Adrenal gland (tissue), 12 donors: Measurements from ENCODE around the gene C12orf50. TPM values are rescaled to one million over a fixed set of nuclear protein-coding genes. Genes with fewer than 3 reads are reported as not detected.

Experiments used
- DNase-seq, 7 donors: peaks; one replicate each; pipeline ENCODE4 v3.0.0-alpha.2; 2019 to 2020
- H3K27ac ChIP-seq, 5 donors: fragments of 200-600 bp; sonication (generic) in 4 of 5; 1 replicate in 3 of 5; 2 replicates in 2 of 5; pipeline versions ENCODE4 v1.5.1 to v1.8.0; 2016 to 2020; ENCODE audit warnings: mild to moderate bottlenecking in 1 of 5
- H3K27me3 ChIP-seq: fragments of 200-600 bp; 2 replicates; pipeline ENCODE4 v1.8.0; 2021
- H3K36me3 ChIP-seq, 2 donors: fragments of 200-600 bp; replicated peaks in 1 of 2; 1 replicate in 1 of 2; 2 replicates in 1 of 2; pipeline versions ENCODE4 v1.5.1 to v1.8.0; 2018 to 2022
- H3K4me1 ChIP-seq, 2 donors: fragments of 200-600 bp; replicated peaks in 1 of 2; 1 replicate in 1 of 2; 2 replicates in 1 of 2; pipeline versions ENCODE4 v1.5.1 to v1.8.0; 2018 to 2021
- H3K4me3 ChIP-seq, 4 donors: fragments of 200-600 bp; sonication (generic) in 3 of 4; one replicate each; pipeline ENCODE4 v1.5.1; 2016 to 2018
- H3K9me3 ChIP-seq, 3 donors: fragments of 200-600 bp; sonication (generic) in 1 of 3; replicated peaks in 1 of 3; 1 replicate in 2 of 3; 2 replicates in 1 of 3; pipeline versions ENCODE4 v1.5.1 to v1.8.0; 2016 to 2021
- POLR2A ChIP-seq, 2 donors: fragments of 450-650 bp; IDR thresholded peaks; one replicate each; pipeline ENCODE4 v1.6.1; 2017; ENCODE audit warnings: antibody characterized with exemption in 2 of 2, mild to moderate bottlenecking in 2 of 2, moderate library complexity in 1 of 2
- WGBS, 4 donors: extraction: QIAGEN DNeasy Blood & Tissue Kit in 2 of 4; methylation state at CpG; one replicate each; pipeline versions ENCODE4 v1.1.5 to v1.1.7; 2013 to 2017; 5-methylcytosine and 5-hydroxymethylcytosine counted together
- intact Hi-C, 2 donors: fragments of 100-400 bp; cut with DNase I; formaldehyde crosslinking; loops; one replicate each; pipeline versions ENCODE4 v1.14.1 to v1.15.0; 2022 to 2023
- polyA plus RNA-seq, 3 donors: library from polyadenylated mRNA; stranded (reverse); fragments of 200-250 nt in 2 of 3; fragments of 350-450 nt in 1 of 3; fragmentation: Illumina TruSeq in 1 of 3; extraction: RNeasy Lipid Tissue Mini Kit (QIAGEN cat#74804) in 1 of 3; gene quantifications; one replicate each; pipeline ENCODE4 v1.2.3, GENCODE V29; 2013 to 2014
- total RNA-seq, 9 donors: library from RNA; depleted of rRNA in 4 of 9; stranded (reverse); fragments of >200 nt in 4 of 9; fragments of 120-200 nt in 1 of 9; fragmentation: NEBNext Ultra II Directional in 1 of 9; extraction: Animal tissue kit (Norgen Biotek cat#: 25700) in 1 of 9; gene quantifications; one replicate each; pipeline versions ENCODE4 v1.1.0 to v1.2.4, GENCODE V29; 2013 to 2023
- TF ChIP-seq, protein P1 (sequence below), 6 experiments: fragments of 450-650 bp in 4 of 6; fragments of 200-600 bp in 2 of 6; sonication (generic) in 1 of 6; IDR thresholded peaks; 1 replicate in 5 of 6; 2 replicates in 1 of 6; pipeline versions ENCODE4 v1.5.1 to v1.8.0; 2016 to 2021; ENCODE audit warnings: antibody characterized with exemption in 6 of 6, mild to moderate bottlenecking in 2 of 6, moderate library complexity in 1 of 6
- donor health status: healthy with polysubstance abuse.
- donor health status: Bipolar disorder and iron deficiency.
- donor health status: DM: yes; HTN: yes; CAD: no.
- donor health status: DM: no; HTN: no; CAD: no.
- donor health status: DM: no; HTN: no; CAD: no.
- donor health status: DM: yes; HTN: yes; CAD: no.

Gene C12orf50
- total and polyA plus RNA-seq, 12 donors: 0.04 to 1.4 (median 0.16) TPM; not detected in 2

DNA sequence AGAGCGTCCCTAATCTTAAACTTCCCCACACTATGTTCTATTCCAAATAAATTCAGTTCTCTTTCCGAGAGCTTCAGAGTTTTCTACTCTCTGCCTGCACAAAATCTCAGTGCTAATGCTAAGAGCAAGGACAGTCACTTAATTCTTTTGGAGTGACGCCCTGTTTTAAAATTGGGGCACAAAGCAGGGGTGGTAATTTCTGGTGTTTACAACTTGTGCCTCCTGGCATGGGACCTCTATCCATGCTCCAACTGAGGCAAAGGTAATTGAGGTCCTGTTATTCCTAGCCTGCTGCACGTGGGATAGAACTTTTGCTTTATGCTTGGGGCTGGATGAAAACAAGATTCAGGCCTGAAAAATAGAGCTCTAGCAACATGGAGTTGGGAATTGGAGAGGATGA lies 22.9 kb downstream of the C12orf50 start:
- Histone ChIP-seq H3K27ac (no peak overlapping the region), H3K4me3 (no peak overlapping the region), H3K4me1 (no peaks in the 10 kb centered on the region), H3K27me3 (no peaks in the 10 kb centered on the region), H3K36me3 (no peaks in the 10 kb centered on the region), H3K9me3 (peaks cover 0 to 8% (median 3%) of the 10 kb centered on the region in 3 donors)
- DNase-seq: no peak
- 72 to 83% (median 76%) methylated on average over 4 of the region's 4 CpGs for WGBS, 4 donors
- intact Hi-C loops: no loop called here
- TF ChIP-seq POLR2A (IDR thresholded peaks at IDR 0.05): no peak
- TF ChIP-seq, protein P1, sequence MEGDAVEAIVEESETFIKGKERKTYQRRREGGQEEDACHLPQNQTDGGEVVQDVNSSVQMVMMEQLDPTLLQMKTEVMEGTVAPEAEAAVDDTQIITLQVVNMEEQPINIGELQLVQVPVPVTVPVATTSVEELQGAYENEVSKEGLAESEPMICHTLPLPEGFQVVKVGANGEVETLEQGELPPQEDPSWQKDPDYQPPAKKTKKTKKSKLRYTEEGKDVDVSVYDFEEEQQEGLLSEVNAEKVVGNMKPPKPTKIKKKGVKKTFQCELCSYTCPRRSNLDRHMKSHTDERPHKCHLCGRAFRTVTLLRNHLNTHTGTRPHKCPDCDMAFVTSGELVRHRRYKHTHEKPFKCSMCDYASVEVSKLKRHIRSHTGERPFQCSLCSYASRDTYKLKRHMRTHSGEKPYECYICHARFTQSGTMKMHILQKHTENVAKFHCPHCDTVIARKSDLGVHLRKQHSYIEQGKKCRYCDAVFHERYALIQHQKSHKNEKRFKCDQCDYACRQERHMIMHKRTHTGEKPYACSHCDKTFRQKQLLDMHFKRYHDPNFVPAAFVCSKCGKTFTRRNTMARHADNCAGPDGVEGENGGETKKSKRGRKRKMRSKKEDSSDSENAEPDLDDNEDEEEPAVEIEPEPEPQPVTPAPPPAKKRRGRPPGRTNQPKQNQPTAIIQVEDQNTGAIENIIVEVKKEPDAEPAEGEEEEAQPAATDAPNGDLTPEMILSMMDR (IDR thresholded peaks at IDR 0.05): no peak

DNA sequence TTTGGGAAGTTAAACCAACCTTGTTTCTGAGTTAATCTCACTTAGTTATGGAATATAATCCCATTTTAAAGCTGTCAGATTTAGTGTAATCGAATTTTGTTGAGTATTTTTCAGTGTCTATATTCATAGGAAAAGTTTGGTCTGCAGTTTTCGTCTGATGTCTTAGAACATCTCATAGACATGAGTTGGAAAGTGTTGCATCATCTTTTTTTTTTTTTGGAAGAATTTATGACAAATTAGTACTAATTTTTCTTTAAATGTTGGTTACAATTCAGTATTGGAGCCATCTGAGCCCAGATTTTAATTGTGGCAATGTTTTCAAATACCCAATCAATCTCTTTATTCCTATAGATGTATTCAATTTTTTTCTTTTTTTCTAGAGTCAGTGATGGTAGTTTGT lies 27.9 kb downstream of the C12orf50 start:
- H3K4me3 ChIP-seq: no peak overlapping the region
- 67 to 80% (median 75%) methylated on average over 2 of the region's 2 CpGs for WGBS, 4 donors
- TF ChIP-seq, protein P1 (IDR thresholded peaks at IDR 0.05): no peak
- H3K9me3 ChIP-seq: peaks cover 0 to 8% (median 3%) of the 10 kb centered on the region in 3 donors
- no peak for DNase-seq
- no peaks in the 10 kb centered on the region for H3K4me1 ChIP-seq
- no peak overlapping the region for H3K27ac ChIP-seq
- H3K27me3 ChIP-seq: no peaks in the 10 kb centered on the region
- no peaks in the 10 kb centered on the region for H3K36me3 ChIP-seq
- intact Hi-C loops: no loop called here

DNA sequence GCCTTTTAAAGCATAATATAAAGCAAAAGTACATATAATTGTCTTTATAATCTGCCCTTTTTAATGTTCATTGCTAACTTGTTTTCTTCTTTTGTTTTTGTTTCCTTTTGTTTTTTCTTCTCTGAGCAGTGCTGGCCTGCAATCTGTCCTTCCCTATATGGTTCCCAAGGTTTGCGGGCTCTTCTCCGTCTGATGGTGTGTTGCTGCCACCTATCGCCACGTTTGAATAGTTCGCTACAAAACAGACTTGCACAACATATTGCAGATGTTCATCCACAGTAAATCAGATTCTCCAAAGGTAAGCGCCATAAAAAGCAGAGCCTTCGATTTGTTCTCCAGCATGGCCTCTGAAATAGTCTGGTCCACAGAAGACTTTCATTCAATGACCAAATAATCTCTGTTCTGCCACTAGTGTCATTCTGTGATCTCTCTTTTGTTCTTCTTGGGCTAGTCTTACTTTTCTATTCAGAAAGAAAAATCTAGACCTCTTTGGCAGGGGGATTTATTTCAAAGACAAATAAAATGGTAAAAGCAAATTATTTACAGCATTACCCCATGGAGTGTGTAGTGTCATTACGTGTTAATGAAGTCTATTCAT lies 33.5 kb downstream of the C12orf50 start:
- WGBS, 4 donors: 3 to 5% (median 3%) methylated on average over 8 of the region's 8 CpGs
- H3K4me3 ChIP-seq: no peak overlapping the region
- no peaks in the 10 kb centered on the region for H3K9me3 ChIP-seq
- intact Hi-C loops: no loop called here
- H3K27me3 ChIP-seq: no peaks in the 10 kb centered on the region
- H3K4me1 ChIP-seq: no peaks in the 10 kb centered on the region
- no peaks in the 10 kb centered on the region for H3K36me3 ChIP-seq
- DNase-seq: peak; percentile 52 to 86 (median 62)
- H3K27ac ChIP-seq: no peak overlapping the region
- no peak for TF ChIP-seq POLR2A (IDR thresholded peaks at IDR 0.05)
- TF ChIP-seq, protein P1 (IDR thresholded peaks at IDR 0.05): peak; percentile 48 to 75 (median 66)

DNA sequence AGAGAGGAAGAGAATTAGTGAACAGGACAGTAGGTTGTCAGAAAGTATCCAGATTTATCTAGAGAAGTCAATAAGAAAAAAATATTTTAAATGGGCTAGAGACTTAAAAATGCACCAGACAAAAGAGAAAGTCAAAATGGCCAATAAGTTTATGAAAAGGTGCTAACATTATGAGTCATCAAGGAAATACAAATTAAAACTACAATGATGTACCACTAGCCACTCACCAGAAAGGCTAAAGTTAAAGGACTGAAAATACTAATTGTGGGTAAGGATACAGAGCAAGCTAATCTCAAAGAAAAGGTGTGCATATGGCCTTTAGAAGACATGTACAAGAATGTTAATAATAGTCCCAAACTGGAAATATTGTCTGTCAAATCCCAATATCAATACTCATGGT lies 37.7 kb downstream of the C12orf50 start:
- H3K27ac ChIP-seq: no peak overlapping the region
- H3K27me3 ChIP-seq: no peaks in the 10 kb centered on the region
- DNase-seq: no peak
- H3K9me3 ChIP-seq: no peaks in the 10 kb centered on the region
- no peaks in the 10 kb centered on the region for H3K4me1 ChIP-seq
- intact Hi-C loops: no loop called here
- H3K4me3 ChIP-seq: no peak overlapping the region
- no peaks in the 10 kb centered on the region for H3K36me3 ChIP-seq
- no peak for TF ChIP-seq POLR2A (IDR thresholded peaks at IDR 0.05)
- TF ChIP-seq, protein P1 (IDR thresholded peaks at IDR 0.05): no peak
